Neuronal stem cell (in vitro differentiated cells): ENCODE results near the gene CMTM2.
"Not testable (repeated sequence)": the region's sequence is repeated elsewhere in the genome, so short reads cannot be mapped to it uniquely, and the experiment has no call there.

Source experiments
- DNase-seq: peaks from one replicate; pipeline ENCODE4 v3.0.0-alpha.2; 2013; ENCODE audit warnings: low spot score
- H2AFZ ChIP-seq: one replicate; pipeline ENCODE4 v1.6.1; 2013; ENCODE audit warnings: mild to moderate bottlenecking, low read length, inconsistent platforms
- H2AK5ac ChIP-seq: 2 replicates; pipeline ENCODE4 v1.6.1; 2013; ENCODE audit warnings: low read depth, mild to moderate bottlenecking, inconsistent platforms, low read length, moderate library complexity, mixed read lengths
- H2BK120ac ChIP-seq: 2 replicates; pipeline ENCODE4 v1.6.1; 2013; ENCODE audit warnings: low read depth, mild to moderate bottlenecking, inconsistent platforms, low read length, moderate library complexity, mixed read lengths
- H2BK12ac ChIP-seq: one replicate; pipeline ENCODE4 v1.6.1; 2013; ENCODE audit warnings: low read length, inconsistent platforms
- H2BK15ac ChIP-seq: 2 replicates; pipeline ENCODE4 v1.6.1; 2013; ENCODE audit warnings: mild to moderate bottlenecking, low read length, inconsistent platforms, mixed read lengths
- H2BK5ac ChIP-seq: one replicate; pipeline ENCODE4 v1.6.1; 2013; ENCODE audit warnings: inconsistent platforms, mild to moderate bottlenecking, low read length, moderate library complexity
- H3K14ac ChIP-seq: one replicate; pipeline ENCODE4 v1.6.1; 2013; ENCODE audit warnings: low read length, inconsistent platforms
- H3K18ac ChIP-seq: 2 replicates; pipeline ENCODE4 v1.6.1; 2013; ENCODE audit warnings: low read length, inconsistent platforms
- H3K23ac ChIP-seq: 2 replicates; pipeline ENCODE4 v1.6.1; 2013; ENCODE audit warnings: low read depth, mild to moderate bottlenecking, mixed read lengths, low read length, inconsistent platforms; ENCODE audit not compliant: poor library complexity
- H3K27ac ChIP-seq: replicated peaks from 3 replicates; pipeline ENCODE4 v1.5.1; 2013; ENCODE audit warnings: low read length, inconsistent platforms
- H3K27me3 ChIP-seq, 3 experiments: 2 replicates each; pipeline ENCODE4 v1.6.1; 2013; ENCODE audit warnings: low read length in 3 of 3, mild to moderate bottlenecking in 2 of 3, inconsistent platforms in 1 of 3, low read depth in 1 of 3, mixed read lengths in 1 of 3, moderate library complexity in 1 of 3; ENCODE audit not compliant: control insufficient read depth in 3 of 3, insufficient read depth in 3 of 3
- H3K36me3 ChIP-seq, 2 donors: replicated peaks in 1 of 2; 2 replicates each; pipeline ENCODE4 v1.6.1; 2013; ENCODE audit warnings: low read length in 2 of 2; ENCODE audit not compliant: control insufficient read depth in 2 of 2, insufficient read depth in 2 of 2
- H3K4ac ChIP-seq: 2 replicates; pipeline ENCODE4 v1.6.1; 2013; ENCODE audit warnings: inconsistent platforms, mild to moderate bottlenecking, low read length, moderate library complexity
- H3K4me1 ChIP-seq, 2 donors: 1 replicate in 1 of 2; 2 replicates in 1 of 2; pipeline ENCODE4 v1.6.1; 2013; ENCODE audit warnings: low read length in 2 of 2, low read depth in 1 of 2; ENCODE audit not compliant: control insufficient read depth in 2 of 2, insufficient read depth in 1 of 2
- H3K4me2 ChIP-seq: one replicate; pipeline ENCODE4 v1.6.1; 2013; ENCODE audit warnings: mild to moderate bottlenecking, low read length, inconsistent platforms; ENCODE audit not compliant: insufficient read depth, poor library complexity, severe bottlenecking
- H3K4me3 ChIP-seq, 2 donors: 2 replicates each; pipeline ENCODE4 v1.5.1; 2013; ENCODE audit warnings: low read length in 2 of 2, mild to moderate bottlenecking in 2 of 2, inconsistent platforms in 1 of 2, moderate library complexity in 1 of 2
- H3K79me1 ChIP-seq: one replicate; pipeline ENCODE4 v1.6.1; 2013; ENCODE audit warnings: low read depth, mild to moderate bottlenecking, inconsistent platforms, low read length, moderate library complexity
- H3K9ac ChIP-seq: one replicate; pipeline ENCODE4 v1.6.1; 2013; ENCODE audit warnings: mild to moderate bottlenecking, low read depth, low read length, inconsistent platforms; ENCODE audit not compliant: poor library complexity
- H3K9me3 ChIP-seq, 2 donors: replicated peaks in 1 of 2; 2 replicates each; pipeline versions ENCODE3 to v1.6.1; 2013; ENCODE audit warnings: low read length in 2 of 2, mild to moderate bottlenecking in 2 of 2, inconsistent platforms in 1 of 2, low read depth in 1 of 2, mixed read lengths in 1 of 2, moderate library complexity in 1 of 2; ENCODE audit not compliant: control insufficient read depth in 2 of 2, insufficient read depth in 1 of 2
- H4K8ac ChIP-seq: one replicate; pipeline ENCODE4 v1.6.1; 2013; ENCODE audit warnings: low read depth, mild to moderate bottlenecking, inconsistent platforms, low read length, moderate library complexity
- H4K91ac ChIP-seq: one replicate; pipeline ENCODE4 v1.6.1; 2013; ENCODE audit warnings: low read length, low read depth, mild to moderate bottlenecking, inconsistent platforms; ENCODE audit not compliant: poor library complexity
- WGBS, 2 donors: extraction: QIAGEN DNeasy Blood & Tissue Kit; methylation state at CpG; one replicate each; pipeline ENCODE4 v1.1.7; 2013; ENCODE audit warnings: missing lambda C conversion rate in 2 of 2, mixed read lengths in 1 of 2; ENCODE audit not compliant: insufficient read length in 2 of 2, insufficient replicate concordance in 1 of 2; ENCODE audit errors: extremely low coverage in 2 of 2; 5-methylcytosine and 5-hydroxymethylcytosine counted together

CMTM2 gene

GRCh38 chr16:66629856-66630255 is 50.6 kb downstream of the CMTM2 start:
- Histone ChIP-seq H2AFZ (no peak overlapping the region), H3K27me3 (no peaks in the 10 kb centered on the region), H2AK5ac (no peak overlapping the region), H2BK15ac (no peak overlapping the region), H3K4me2 (no peak overlapping the region), H3K4me1 (no peaks in the 10 kb centered on the region), H2BK12ac (no peak overlapping the region), H2BK5ac (no peak overlapping the region), H3K9ac (no peak overlapping the region), H3K14ac (no peak overlapping the region), H3K9me3 (peaks cover 2 to 4% of the 10 kb centered on the region in 2 donors), H3K27ac (no peak overlapping the region), H3K18ac (no peak overlapping the region), H2BK120ac (no peak overlapping the region), H3K36me3 (peaks cover 0 to 2% of the 10 kb centered on the region in 2 donors), H4K91ac (no peak overlapping the region), H3K79me1 (no peaks in the 10 kb centered on the region), H3K4me3 (no peak overlapping the region), H4K8ac (no peak overlapping the region), H3K4ac (no peak overlapping the region), H3K23ac (no peak overlapping the region)
- DNase-seq = no peak
- WGBS, 2 donors = no CpG with 5 or more reads among the region's 5 CpGs

GRCh38 chr16:66630561-66631260 is 51.4 kb downstream of the CMTM2 start:
- not testable (repeated sequence) for H3K9ac ChIP-seq, H3K4me3 ChIP-seq, H3K9me3 ChIP-seq, H3K18ac ChIP-seq, H3K79me1 ChIP-seq, H2BK15ac ChIP-seq, H3K27ac ChIP-seq, H2AK5ac ChIP-seq, H2BK12ac ChIP-seq, H3K4ac ChIP-seq, H3K14ac ChIP-seq, H2BK120ac ChIP-seq, DNase-seq, H3K36me3 ChIP-seq, H3K27me3 ChIP-seq, H3K4me2 ChIP-seq, H4K8ac ChIP-seq, H3K4me1 ChIP-seq, H2BK5ac ChIP-seq, H2AFZ ChIP-seq, H4K91ac ChIP-seq, H3K23ac ChIP-seq
- WGBS, 2 donors = no CpG with 5 or more reads among the region's 49 CpGs

- not testable (repeated sequence) for H3K4me2 ChIP-seq, H2BK120ac ChIP-seq, H2BK5ac ChIP-seq, H3K4me1 ChIP-seq, H4K91ac ChIP-seq, H3K27ac ChIP-seq, H3K23ac ChIP-seq, H2AK5ac ChIP-seq, H2BK12ac ChIP-seq, H3K18ac ChIP-seq, H3K4me3 ChIP-seq, H3K9ac ChIP-seq, H3K9me3 ChIP-seq, DNase-seq, H2AFZ ChIP-seq, H4K8ac ChIP-seq, H3K14ac ChIP-seq, H3K4ac ChIP-seq, H2BK15ac ChIP-seq, H3K79me1 ChIP-seq, H3K36me3 ChIP-seq, H3K27me3 ChIP-seq
- WGBS, 2 donors = no CpG with 5 or more reads among the region's 4 CpGs
Measured at GRCh38 chr16:66631558-66631957, 52.3 kb downstream of the CMTM2 start.

- Histone ChIP-seq H2BK15ac (no peak overlapping the region), H3K4me1 (no peaks in the 10 kb centered on the region), H3K18ac (no peak overlapping the region), H3K9me3 (peaks cover 2% of the 10 kb centered on the region in 2 donors), H3K14ac (no peak overlapping the region), H3K4me3 (no peak overlapping the region), H3K27me3 (no peaks in the 10 kb centered on the region), H3K79me1 (no peaks in the 10 kb centered on the region), H2AFZ (no peak overlapping the region), H3K9ac (no peak overlapping the region), H3K36me3 (peaks cover 0 to 2% of the 10 kb centered on the region in 2 donors), H2AK5ac (no peak overlapping the region), H2BK5ac (no peak overlapping the region), H3K4me2 (no peak overlapping the region), H4K8ac (no peak overlapping the region), H3K23ac (no peak overlapping the region), H2BK120ac (no peak overlapping the region), H3K4ac (no peak overlapping the region), H3K27ac (no peak overlapping the region), H4K91ac (no peak overlapping the region), H2BK12ac (no peak overlapping the region)
- whole genome bisulfite sequencing, 2 donors = no CpG with 5 or more reads among the region's 4 CpGs
- no peak for DNase-seq
Measured at GRCh38 chr16:66634527-66635196, 55.4 kb downstream of the CMTM2 start.
